Subcutaneous adipose tissue (tissue), 4 donors: ENCODE measurements around the gene NSMF. TPM values are rescaled to one million over a fixed set of nuclear protein-coding genes. Genes with fewer than 3 reads are reported as not detected.

Experiments used
- CTCF ChIP-seq: fragments of 450-650 bp; IDR thresholded peaks from one replicate; pipeline ENCODE4 v1.5.1; 2016; ENCODE audit warnings: low read depth, mild to moderate bottlenecking, control low read depth, antibody characterized with exemption, moderate library complexity
- total RNA-seq, 4 donors: library from RNA; depleted of rRNA; stranded (reverse); fragments of >200 nt; gene quantifications; one replicate each; pipeline ENCODE4 v1.1.0, GENCODE V29; 2016

Gene NSMF
- total RNA-seq, 4 donors from 2014 or later, result 17.7 to 37.5 (median 25.2) TPM

- no peak for TF ChIP-seq CTCF
These were observed 6.7 kb upstream of the NSMF start for GRCh38 chr9:137465720-137466388.

- TF ChIP-seq CTCF, result no peak
These were observed 6.0 kb upstream of the NSMF start for GRCh38 chr9:137465000-137465719.

- TF ChIP-seq CTCF, result no peak
These were observed 5.3 kb upstream of the NSMF start for GRCh38 chr9:137464291-137464999.

- TF ChIP-seq CTCF, result no peak
These were observed 4.8 kb upstream of the NSMF start for GRCh38 chr9:137463931-137464290.

GRCh38 chr9:137462986-137463930 lies 4.1 kb upstream of the NSMF start:
- TF ChIP-seq CTCF, result no peak

GRCh38 chr9:137462396-137462985 lies 3.4 kb upstream of the NSMF start:
- TF ChIP-seq CTCF, result no peak
